Astrocyte of the hippocampus (primary cell): ENCODE measurements around the gene ZBED6.

Experiments
- DNase-seq: peaks from one replicate; pipeline ENCODE4 v3.0.0; 2011; ENCODE audit warnings: low read depth, low spot score

ZBED6 gene

DNA sequence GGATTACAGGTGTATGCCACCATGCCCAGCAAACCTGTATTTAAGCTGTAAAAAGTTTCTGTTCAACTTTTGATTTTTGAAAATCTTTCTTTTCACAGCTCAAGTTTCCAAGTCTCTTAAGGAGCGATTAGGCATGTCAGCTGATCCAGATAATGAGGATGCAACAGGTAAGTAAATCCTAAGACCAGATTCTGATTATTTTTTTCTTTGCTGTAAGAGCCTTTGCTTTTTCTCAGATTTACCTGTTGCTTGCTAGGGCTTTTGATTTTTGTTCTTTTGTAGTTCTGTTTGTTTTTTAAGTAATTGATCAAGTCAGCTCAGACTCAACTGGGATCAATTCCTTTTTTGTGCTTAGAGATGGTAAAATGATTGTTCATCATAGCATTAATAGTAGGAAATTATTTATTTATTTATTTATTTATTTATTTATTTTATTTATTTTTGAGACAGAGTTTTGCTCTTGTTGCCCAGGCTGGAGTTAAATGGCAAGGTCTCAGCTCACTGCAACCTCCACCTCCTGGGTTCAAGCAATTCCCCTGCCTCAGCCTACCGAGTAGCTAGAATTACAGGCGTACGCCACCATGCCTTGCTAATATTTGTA, 44.9 kb downstream of the ZBED6 start:
- no peak for DNase-seq

DNA sequence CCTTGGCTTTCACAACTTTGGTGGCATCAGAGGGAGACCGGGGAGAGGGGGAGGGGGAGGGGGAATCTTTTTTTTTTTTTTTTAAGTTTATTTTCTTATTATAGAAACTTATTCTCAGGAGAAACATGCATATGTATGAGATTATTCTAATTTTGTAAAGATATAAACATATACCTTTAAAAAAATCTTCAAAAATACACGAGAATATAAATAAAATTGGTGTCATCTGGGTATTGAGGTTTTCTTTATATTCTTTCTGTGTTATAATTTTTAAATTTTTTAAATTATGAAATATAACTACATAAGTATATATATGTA, 47.1 kb downstream of the ZBED6 start:
- DNase-seq: no peak

DNA sequence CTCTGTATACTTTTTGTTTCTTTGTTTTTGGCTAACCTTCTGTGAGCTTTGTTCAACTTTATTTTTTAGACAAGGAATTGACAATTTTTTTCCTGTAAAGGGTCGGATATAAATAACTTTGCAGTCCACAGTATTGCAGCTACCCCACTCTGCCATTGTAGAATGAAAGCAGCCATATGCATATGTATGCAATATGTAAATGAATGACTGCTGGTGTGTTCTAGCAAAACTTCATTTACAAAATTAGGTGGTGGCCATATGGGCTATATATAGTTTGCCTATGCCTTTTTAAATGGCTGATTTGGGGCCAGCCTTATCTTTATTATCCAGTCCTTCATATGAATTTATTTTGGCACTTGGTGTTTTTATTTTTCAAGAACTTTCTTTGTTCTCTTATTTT, 48.0 kb downstream of the ZBED6 start:
- no peak for DNase-seq
